ENCODE data around the gene ROR2. TPM values are rescaled to one million over a fixed set of nuclear protein-coding genes. Genes with fewer than 3 reads are reported as not detected.

The ROR2 gene
- total and polyA plus RNA-seq, 4 donors = 2.7 to 32.3 (median 9.2) TPM

DNA sequence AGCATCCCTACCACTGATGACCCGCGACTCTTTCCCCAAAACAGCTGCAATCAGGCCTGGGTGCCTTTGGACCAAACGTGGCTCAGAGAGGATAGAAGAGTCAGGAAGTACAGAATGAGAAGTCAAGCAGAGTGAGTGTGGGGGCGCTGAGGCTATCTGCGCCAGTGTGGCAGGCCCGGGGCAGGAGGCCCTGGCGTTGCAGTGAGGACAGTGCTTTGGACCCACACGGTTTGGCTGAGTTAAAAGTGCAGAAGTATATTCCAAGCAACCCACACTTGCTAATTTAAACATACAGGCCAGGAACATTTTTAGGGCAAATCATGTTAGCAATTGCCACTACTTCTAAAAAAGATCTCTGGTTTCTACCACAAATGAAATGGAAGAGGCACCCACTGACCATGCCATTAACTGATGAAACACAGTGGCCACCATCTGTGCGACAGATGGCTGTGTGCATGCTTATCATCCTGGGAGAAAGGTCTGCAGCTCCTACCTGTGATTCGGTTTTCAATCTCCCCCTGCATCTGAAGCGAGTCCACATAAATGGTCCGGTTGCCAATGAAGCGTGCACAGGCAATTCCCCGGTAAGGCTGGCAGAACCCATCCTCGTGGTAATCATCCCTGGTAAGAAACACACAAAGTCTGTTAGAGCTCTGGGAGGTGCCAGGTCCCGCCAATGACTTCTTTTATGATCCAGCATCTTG, 213.0 kb downstream of the ROR2 start:
- H3K27me3 ChIP-seq (ENCODE audit: control insufficient read depth in 3 of 3, insufficient read depth in 3 of 3, low read length in 2 of 3) = no peaks in the 10 kb centered on the region
- H3K4me3 ChIP-seq = no peak overlapping the region
- TF ChIP-seq, protein P1, sequence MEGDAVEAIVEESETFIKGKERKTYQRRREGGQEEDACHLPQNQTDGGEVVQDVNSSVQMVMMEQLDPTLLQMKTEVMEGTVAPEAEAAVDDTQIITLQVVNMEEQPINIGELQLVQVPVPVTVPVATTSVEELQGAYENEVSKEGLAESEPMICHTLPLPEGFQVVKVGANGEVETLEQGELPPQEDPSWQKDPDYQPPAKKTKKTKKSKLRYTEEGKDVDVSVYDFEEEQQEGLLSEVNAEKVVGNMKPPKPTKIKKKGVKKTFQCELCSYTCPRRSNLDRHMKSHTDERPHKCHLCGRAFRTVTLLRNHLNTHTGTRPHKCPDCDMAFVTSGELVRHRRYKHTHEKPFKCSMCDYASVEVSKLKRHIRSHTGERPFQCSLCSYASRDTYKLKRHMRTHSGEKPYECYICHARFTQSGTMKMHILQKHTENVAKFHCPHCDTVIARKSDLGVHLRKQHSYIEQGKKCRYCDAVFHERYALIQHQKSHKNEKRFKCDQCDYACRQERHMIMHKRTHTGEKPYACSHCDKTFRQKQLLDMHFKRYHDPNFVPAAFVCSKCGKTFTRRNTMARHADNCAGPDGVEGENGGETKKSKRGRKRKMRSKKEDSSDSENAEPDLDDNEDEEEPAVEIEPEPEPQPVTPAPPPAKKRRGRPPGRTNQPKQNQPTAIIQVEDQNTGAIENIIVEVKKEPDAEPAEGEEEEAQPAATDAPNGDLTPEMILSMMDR (IDR thresholded peaks at IDR 0.05; ENCODE audit: control extremely low read depth, extremely low read depth) = no peak
- H3K9me3 ChIP-seq (ENCODE audit: control insufficient read depth in 4 of 4, insufficient read depth in 3 of 4, low read length in 3 of 4) = peaks cover 0 to 2% (median 0%) of the 10 kb centered on the region in 4 donors
- H3K9ac ChIP-seq (ENCODE audit: insufficient read depth in 1 of 2, low read length in 2 of 2) = no peak overlapping the region
- WGBS, 2 donors = 85 to 90% methylated on average over 16 of the region's 16 CpGs
- DNase-seq (no peak), ATAC-seq (ENCODE audit: insufficient read depth, low FRiP score) (no peak)
- H3K27ac ChIP-seq (ENCODE audit: low read depth in 1 of 2, low read length in 1 of 2) = no peak overlapping the region
- peaks cover 0 to 4% (median 2%) of the 10 kb centered on the region in 5 donors for H3K4me1 ChIP-seq (ENCODE audit: control insufficient read depth in 5 of 5, insufficient read depth in 5 of 5, low read length in 5 of 5)
- peaks cover 0 to 31% (median 7%) of the 10 kb centered on the region in 4 donors for H3K36me3 ChIP-seq (ENCODE audit: control insufficient read depth in 4 of 4, insufficient read depth in 4 of 4, low read length in 4 of 4)

DNA sequence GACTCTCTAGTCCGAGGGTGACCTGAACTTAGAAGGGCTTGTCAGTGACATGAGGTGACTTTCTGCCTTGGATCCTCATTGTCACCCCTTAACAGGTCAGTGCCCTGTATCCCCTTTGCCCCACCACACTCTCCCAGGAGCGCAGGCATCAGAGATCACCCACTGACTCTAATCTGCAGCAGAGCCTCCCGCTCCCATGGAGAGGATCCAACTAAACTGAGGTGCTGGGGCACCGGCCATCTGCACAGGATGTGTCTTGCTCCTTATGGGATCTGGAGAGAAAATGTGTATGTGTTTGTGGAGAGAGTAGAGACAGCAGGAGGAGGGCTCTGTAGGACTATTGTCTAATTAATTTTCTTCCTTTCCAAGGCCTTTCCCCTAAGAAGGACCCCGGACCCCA, 213.7 kb downstream of the ROR2 start:
- TF ChIP-seq, protein P1 (IDR thresholded peaks at IDR 0.05; ENCODE audit: control extremely low read depth, extremely low read depth) = no peak
- H3K4me1 ChIP-seq (ENCODE audit: control insufficient read depth in 5 of 5, insufficient read depth in 5 of 5, low read length in 5 of 5) = peaks cover 0 to 4% (median 2%) of the 10 kb centered on the region in 5 donors
- ATAC-seq (ENCODE audit: insufficient read depth, low FRiP score) (no peak), DNase-seq (no peak)
- H3K27me3 ChIP-seq (ENCODE audit: control insufficient read depth in 3 of 3, insufficient read depth in 3 of 3, low read length in 2 of 3) = no peaks in the 10 kb centered on the region
- 87 to 92% methylated on average over 5 of the region's 5 CpGs for WGBS, 2 donors
- peaks cover 0 to 2% (median 0%) of the 10 kb centered on the region in 4 donors for H3K9me3 ChIP-seq (ENCODE audit: control insufficient read depth in 4 of 4, insufficient read depth in 3 of 4, low read length in 3 of 4)
- H3K36me3 ChIP-seq (ENCODE audit: control insufficient read depth in 4 of 4, insufficient read depth in 4 of 4, low read length in 4 of 4) = peaks cover 0 to 32% (median 7%) of the 10 kb centered on the region in 4 donors
- H3K9ac ChIP-seq (ENCODE audit: insufficient read depth in 1 of 2, low read length in 2 of 2) = no peak overlapping the region
- H3K27ac ChIP-seq (ENCODE audit: low read depth in 1 of 2, low read length in 1 of 2) = no peak overlapping the region
- no peak overlapping the region for H3K4me3 ChIP-seq

DNA sequence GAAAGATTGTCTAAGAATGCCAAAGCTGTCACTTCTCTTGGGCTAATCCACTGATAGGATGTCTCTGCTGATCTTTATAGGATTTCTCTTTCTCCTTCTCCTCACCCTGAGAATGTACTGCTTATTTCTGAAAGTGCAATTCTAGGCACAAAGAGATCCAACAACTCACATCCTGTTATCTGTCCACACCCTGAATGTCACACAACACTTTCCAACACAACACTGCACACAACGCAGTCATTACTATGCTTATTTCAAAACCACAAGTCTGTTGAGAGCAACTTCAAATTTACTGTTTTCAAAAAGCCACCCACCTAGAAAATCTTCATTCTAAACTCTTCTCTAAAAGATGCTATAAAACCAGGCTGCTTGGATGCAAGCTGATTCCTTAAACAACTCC, 215.0 kb downstream of the ROR2 start:
- Histone ChIP-seq H3K36me3 (ENCODE audit: control insufficient read depth in 4 of 4, insufficient read depth in 4 of 4, low read length in 4 of 4) (peaks cover 0 to 34% (median 10%) of the 10 kb centered on the region in 4 donors), H3K4me1 (ENCODE audit: control insufficient read depth in 5 of 5, insufficient read depth in 5 of 5, low read length in 5 of 5) (peaks cover 0 to 2% (median 0%) of the 10 kb centered on the region in 5 donors), H3K27me3 (ENCODE audit: control insufficient read depth in 3 of 3, insufficient read depth in 3 of 3, low read length in 2 of 3) (no peaks in the 10 kb centered on the region), H3K9ac (ENCODE audit: insufficient read depth in 1 of 2, low read length in 2 of 2) (no peak overlapping the region), H3K4me3 (no peak overlapping the region), H3K9me3 (ENCODE audit: control insufficient read depth in 4 of 4, insufficient read depth in 3 of 4, low read length in 3 of 4) (peaks cover 0 to 2% (median 0%) of the 10 kb centered on the region in 4 donors), H3K27ac (ENCODE audit: low read depth in 1 of 2, low read length in 1 of 2) (no peak overlapping the region)
- TF ChIP-seq, protein P1 (IDR thresholded peaks at IDR 0.05; ENCODE audit: control extremely low read depth, extremely low read depth) = no peak
- DNase-seq (no peak), ATAC-seq (ENCODE audit: insufficient read depth, low FRiP score) (no peak)
- 77 to 97% methylated on average over 1 of the region's 1 CpG for WGBS, 2 donors

All from lung (tissue), 12 donors.